Measurements from ENCODE around the gene TCEAL4. TPM values are rescaled to one million over a fixed set of nuclear protein-coding genes. Genes with fewer than 3 reads are reported as not detected.

The TCEAL4 gene
- total and polyA plus RNA-seq, 2 of the 13 experiments (the other 11 are each of a cell fraction or from before 2014, with no cell fraction given), result 12.6 to 31.0 TPM

DNA sequence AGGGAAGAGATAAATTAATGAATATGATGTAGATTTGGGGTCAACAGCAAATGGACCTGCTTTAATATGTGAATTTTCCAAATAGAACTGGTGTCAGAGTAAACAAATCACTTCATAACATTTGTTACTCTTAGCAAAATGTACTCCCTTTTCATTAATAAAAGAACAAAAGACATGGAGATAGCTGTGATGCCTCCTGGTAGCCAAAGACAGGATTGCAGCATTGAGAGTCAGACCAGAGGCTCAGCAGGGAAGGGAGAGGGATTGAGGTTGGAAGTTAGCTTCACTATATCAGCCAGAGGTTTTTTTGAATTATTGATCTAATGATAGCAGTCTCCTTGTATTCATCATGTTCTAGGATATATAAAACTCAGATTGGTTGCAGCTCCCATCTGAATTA lies 48.6 kb upstream of the TCEAL4 start:
- H3K4me2 ChIP-seq (ENCODE audit: low read depth, low read length), result no peak overlapping the region
- no peaks in the 10 kb centered on the region for H3K4me1 ChIP-seq (ENCODE audit: insufficient read depth, low read length)
- H3K4me3 ChIP-seq (replicated peaks in 1 of 3; ENCODE audit: insufficient read depth in 1 of 3, low read depth in 2 of 3, low read length in 3 of 3), result no peak overlapping the region
- H3K27ac ChIP-seq (ENCODE audit: extremely low read length, insufficient read depth, low read length), result no peak overlapping the region
- H3K36me3 ChIP-seq (replicated peaks in 1 of 2; ENCODE audit: control insufficient read depth in 1 of 2, insufficient read depth in 2 of 2, low read length in 2 of 2), result no peaks in the 10 kb centered on the region
- in situ Hi-C loops (cut with HindIII; ENCODE audit: extremely low pct_ligation_motif_present, low pct_unique_long_range_greater_than_20kb), result loop anchor here (25.0 kb wide), 2 partner anchors 276 to 576 kb away; partner anchors contain the start of gene ZCCHC18
- TF ChIP-seq BRCA1 (CRISPR knock-in tag; IDR thresholded peaks at IDR 0.05) (no peak), MIER3 (CRISPR knock-in tag; IDR thresholded peaks at IDR 0.05; ENCODE audit: borderline replicate concordance) (no peak), ZNF788 (CRISPR knock-in tag; IDR thresholded peaks at IDR 0.05; ENCODE audit: borderline replicate concordance) (no peak), CENPT (CRISPR knock-in tag; IDR thresholded peaks at IDR 0.05; ENCODE audit: low read depth) (no peak), ZFAT (CRISPR knock-in tag; conservative IDR thresholded peaks at IDR 0.05) (no peak), CCAR2 (optimal IDR thresholded peaks at IDR 0.05; ENCODE audit: low read depth, low read length) (no peak), NCOA1 (CRISPR knock-in tag; IDR thresholded peaks at IDR 0.05) (no peak), SRSF9 (IDR thresholded peaks at IDR 0.05; ENCODE audit: borderline replicate concordance, insufficient read depth, low read depth, low read length, poor library complexity, severe bottlenecking) (no peak), ETV6 (CRISPR knock-in tag; conservative IDR thresholded peaks at IDR 0.05) (no peak), ZNF335 (CRISPR knock-in tag; IDR thresholded peaks at IDR 0.05) (no peak), ZNF761 (CRISPR knock-in tag; conservative IDR thresholded peaks at IDR 0.05) (no peak), SMAD9 (CRISPR knock-in tag; IDR thresholded peaks at IDR 0.05) (no peak)
- TF ChIP-seq, protein P1, sequence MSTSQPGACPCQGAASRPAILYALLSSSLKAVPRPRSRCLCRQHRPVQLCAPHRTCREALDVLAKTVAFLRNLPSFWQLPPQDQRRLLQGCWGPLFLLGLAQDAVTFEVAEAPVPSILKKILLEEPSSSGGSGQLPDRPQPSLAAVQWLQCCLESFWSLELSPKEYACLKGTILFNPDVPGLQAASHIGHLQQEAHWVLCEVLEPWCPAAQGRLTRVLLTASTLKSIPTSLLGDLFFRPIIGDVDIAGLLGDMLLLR (CRISPR knock-in tag; IDR thresholded peaks at IDR 0.05), result no peak
- TF ChIP-seq, protein P2, sequence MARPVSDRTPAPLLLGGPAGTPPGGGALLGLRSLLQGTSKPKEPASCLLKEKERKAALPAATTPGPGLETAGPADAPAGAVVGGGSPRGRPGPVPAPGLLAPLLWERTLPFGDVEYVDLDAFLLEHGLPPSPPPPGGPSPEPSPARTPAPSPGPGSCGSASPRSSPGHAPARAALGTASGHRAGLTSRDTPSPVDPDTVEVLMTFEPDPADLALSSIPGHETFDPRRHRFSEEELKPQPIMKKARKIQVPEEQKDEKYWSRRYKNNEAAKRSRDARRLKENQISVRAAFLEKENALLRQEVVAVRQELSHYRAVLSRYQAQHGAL (CRISPR knock-in tag; IDR thresholded peaks at IDR 0.05; ENCODE audit: not compliant biosample characterization), result no peak
- TF ChIP-seq, protein P3, sequence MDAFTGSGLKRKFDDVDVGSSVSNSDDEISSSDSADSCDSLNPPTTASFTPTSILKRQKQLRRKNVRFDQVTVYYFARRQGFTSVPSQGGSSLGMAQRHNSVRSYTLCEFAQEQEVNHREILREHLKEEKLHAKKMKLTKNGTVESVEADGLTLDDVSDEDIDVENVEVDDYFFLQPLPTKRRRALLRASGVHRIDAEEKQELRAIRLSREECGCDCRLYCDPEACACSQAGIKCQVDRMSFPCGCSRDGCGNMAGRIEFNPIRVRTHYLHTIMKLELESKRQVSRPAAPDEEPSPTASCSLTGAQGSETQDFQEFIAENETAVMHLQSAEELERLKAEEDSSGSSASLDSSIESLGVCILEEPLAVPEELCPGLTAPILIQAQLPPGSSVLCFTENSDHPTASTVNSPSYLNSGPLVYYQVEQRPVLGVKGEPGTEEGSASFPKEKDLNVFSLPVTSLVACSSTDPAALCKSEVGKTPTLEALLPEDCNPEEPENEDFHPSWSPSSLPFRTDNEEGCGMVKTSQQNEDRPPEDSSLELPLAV (CRISPR knock-in tag; conservative IDR thresholded peaks at IDR 0.05; ENCODE audit: low read depth), result no peak
- TF ChIP-seq, protein P4, sequence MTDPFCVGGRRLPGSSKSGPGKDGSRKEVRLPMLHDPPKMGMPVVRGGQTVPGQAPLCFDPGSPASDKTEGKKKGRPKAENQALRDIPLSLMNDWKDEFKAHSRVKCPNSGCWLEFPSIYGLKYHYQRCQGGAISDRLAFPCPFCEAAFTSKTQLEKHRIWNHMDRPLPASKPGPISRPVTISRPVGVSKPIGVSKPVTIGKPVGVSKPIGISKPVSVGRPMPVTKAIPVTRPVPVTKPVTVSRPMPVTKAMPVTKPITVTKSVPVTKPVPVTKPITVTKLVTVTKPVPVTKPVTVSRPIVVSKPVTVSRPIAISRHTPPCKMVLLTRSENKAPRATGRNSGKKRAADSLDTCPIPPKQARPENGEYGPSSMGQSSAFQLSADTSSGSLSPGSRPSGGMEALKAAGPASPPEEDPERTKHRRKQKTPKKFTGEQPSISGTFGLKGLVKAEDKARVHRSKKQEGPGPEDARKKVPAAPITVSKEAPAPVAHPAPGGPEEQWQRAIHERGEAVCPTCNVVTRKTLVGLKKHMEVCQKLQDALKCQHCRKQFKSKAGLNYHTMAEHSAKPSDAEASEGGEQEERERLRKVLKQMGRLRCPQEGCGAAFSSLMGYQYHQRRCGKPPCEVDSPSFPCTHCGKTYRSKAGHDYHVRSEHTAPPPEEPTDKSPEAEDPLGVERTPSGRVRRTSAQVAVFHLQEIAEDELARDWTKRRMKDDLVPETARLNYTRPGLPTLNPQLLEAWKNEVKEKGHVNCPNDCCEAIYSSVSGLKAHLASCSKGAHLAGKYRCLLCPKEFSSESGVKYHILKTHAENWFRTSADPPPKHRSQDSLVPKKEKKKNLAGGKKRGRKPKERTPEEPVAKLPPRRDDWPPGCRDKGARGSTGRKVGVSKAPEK (CRISPR knock-in tag; IDR thresholded peaks at IDR 0.05; ENCODE audit: borderline replicate concordance), result no peak
- no peak overlapping the region for H3K9ac ChIP-seq (ENCODE audit: insufficient read depth, low read depth, low read length)
- no peaks in the 10 kb centered on the region for H3K27me3 ChIP-seq (ENCODE audit: control insufficient read depth in 1 of 2, insufficient read depth in 2 of 2, low read length in 2 of 2)
- ChIA-PET CTCF (ENCODE audit: low intra/inter-chr PET ratio, low total read pairs) (interaction anchor here (1.3 kb wide), 1 partner anchor 93 kb away, joined by 4 read pairs; no protein-coding TSS in a partner anchor), POLR2A (no interaction called here)
- no peaks in the 10 kb centered on the region for H3K79me2 ChIP-seq (ENCODE audit: insufficient read depth, low read length)
- no TSS peak for BruUV-seq (replicated peaks)
- H4K20me1 ChIP-seq (ENCODE audit: insufficient read depth, low read length), result no peaks in the 10 kb centered on the region
- H2AFZ ChIP-seq (ENCODE audit: low read length), result no peak overlapping the region
- DNase-seq (ENCODE audit: low spot score) (no peak), FAIRE-seq (no peak), ATAC-seq (no peak)
- intact Hi-C loops (cut with micrococcal nuclease; ENCODE audit: unreplicated experiment), result no loop called here
- H3K9me3 ChIP-seq (ENCODE audit: low read length), result no peaks in the 10 kb centered on the region

Measured in HepG2 (cell line).